Panc1 (cell line): ENCODE data around the gene RPS2. TPM values are rescaled to one million over a fixed set of nuclear protein-coding genes. Genes with fewer than 3 reads are reported as not detected.

ENCODE experiments used
- ATAC-seq: fragments of 200-7000 bp; cut with Tn5 transposase; 2 replicates; pipeline ENCODE4 v1.9.1; 2020; ENCODE audit warnings: mild to moderate bottlenecking, moderate library complexity
- BruUV-seq: library from RNA; stranded (reverse); fragments of 400-500 nt; replicated peaks from 2 replicates; lab custom pipeline; 2021; lab: Mats Ljungman, UMichigan
- CTCF ChIA-PET: fragments of 300-600 bp; sonication (Branson Sonifier 250); formaldehyde crosslinking; loops from one replicate; lab custom pipeline; 2022; ENCODE audit warnings: antibody characterized with exemption; lab: Charles Lee
- POLR2A ChIA-PET: fragments of 300-600 bp; sonication (Branson Sonifier 250); formaldehyde crosslinking; loops from one replicate; lab custom pipeline; 2022; ENCODE audit warnings: antibody characterized with exemption; lab: Charles Lee
- DNase-seq: peaks from one replicate; pipeline ENCODE4 v3.0.0-alpha.2; 2010; ENCODE audit warnings: low read depth, low spot score
- H3K27ac ChIP-seq: 2 replicates; pipeline ENCODE4 v1.5.1; 2011; ENCODE audit warnings: mild to moderate bottlenecking, low read length, inconsistent platforms
- H3K27me3 ChIP-seq: fragments of 200-500 bp; sonication (Bioruptor generic); 2 replicates; pipeline ENCODE4 v1.6.0; 2014; ENCODE audit warnings: low read length, inconsistent platforms; ENCODE audit not compliant: control insufficient read depth, insufficient read depth
- H3K36me3 ChIP-seq: fragments of 200-500 bp; sonication (Bioruptor generic); 2 replicates; pipeline ENCODE4 v1.5.1; 2014; ENCODE audit warnings: inconsistent platforms, mild to moderate bottlenecking, low read length, moderate library complexity; ENCODE audit not compliant: control insufficient read depth, insufficient read depth
- H3K4me1 ChIP-seq: 2 replicates; pipeline ENCODE4 v1.5.1; 2011; ENCODE audit warnings: inconsistent platforms, mild to moderate bottlenecking, low read length, moderate library complexity; ENCODE audit not compliant: control insufficient read depth, insufficient read depth
- H3K4me3 ChIP-seq, 2 experiments: 2 replicates each; pipeline ENCODE4 v1.5.1; 2011 to 2012; ENCODE audit warnings: low read depth in 2 of 2, low read length in 2 of 2, mild to moderate bottlenecking in 2 of 2, inconsistent platforms in 1 of 2, moderate library complexity in 1 of 2
- H3K9me3 ChIP-seq: fragments of 200-500 bp; sonication (Bioruptor generic); 2 replicates; pipeline ENCODE4 v1.5.1; 2014; ENCODE audit warnings: low read depth, mild to moderate bottlenecking, inconsistent platforms, low read length, moderate library complexity; ENCODE audit not compliant: control insufficient read depth, insufficient read depth
- CTCF ChIP-seq: fragments of 450-650 bp; IDR thresholded peaks from 2 replicates; pipeline ENCODE4 v1.5.1; 2017; ENCODE audit warnings: mild to moderate bottlenecking
- POLR2AphosphoS5 ChIP-seq: IDR thresholded peaks from 2 replicates; pipeline ENCODE4 v1.6.1; 2012; ENCODE audit warnings: mild to moderate bottlenecking, low read depth, low read length, moderate library complexity
- REST ChIP-seq, 2 experiments: IDR thresholded peaks; 2 replicates each; pipeline ENCODE4 v1.6.1; 2011 to 2012; ENCODE audit warnings: low read depth in 2 of 2, control low read depth in 1 of 2, low read length in 1 of 2, mild to moderate bottlenecking in 1 of 2, moderate library complexity in 1 of 2; ENCODE audit not compliant: insufficient read depth in 1 of 2
- SIN3A ChIP-seq: IDR thresholded peaks from 2 replicates; pipeline ENCODE4 v1.6.1; 2012; ENCODE audit warnings: low read depth, mild to moderate bottlenecking, low read length, moderate library complexity, borderline replicate concordance; ENCODE audit not compliant: insufficient read depth
- TCF7L2 ChIP-seq: IDR thresholded peaks from 2 replicates; pipeline ENCODE4 v1.6.1; 2011; ENCODE audit warnings: mild to moderate bottlenecking, low read depth, low read length, inconsistent platforms
- in situ Hi-C: cut with HindIII; loops from 2 replicates; pipeline ENCODE4 v1.10.0; 2016; ENCODE audit warnings: low sequenced_read_pairs, low pct_unique_long_range_greater_than_20kb
- intact Hi-C: fragments of 100-400 bp; cut with micrococcal nuclease; formaldehyde crosslinking; loops from one replicate; pipeline ENCODE4 v1.10.0; 2022; ENCODE audit not compliant: unreplicated experiment
- total RNA-seq: library from RNA; stranded (reverse); gene quantifications from one replicate; pipeline ENCODE4 v1.2.1, GENCODE V29; 2021; ENCODE audit not compliant: unreplicated experiment

RPS2 gene
- total RNA-seq, 1 experiment from 2014 or later = 2,794 TPM

- DNase-seq = no peak
- TF ChIP-seq TCF7L2 (no peak), REST (IDR thresholded peaks at IDR 0.05; ENCODE audit: insufficient read depth in 1 of 2, low read depth in 2 of 2, low read length in 1 of 2) (no peak), POLR2AphosphoS5 (no peak), CTCF (no peak), SIN3A (no peak)
- in situ Hi-C loops (no loop called here), intact Hi-C loops (no loop called here)
- Histone ChIP-seq H3K4me1 (peaks cover 14% of the 10 kb centered on the region), H3K4me3 (no peak overlapping the region), H3K27ac (no peak overlapping the region), H3K27me3 (no peaks in the 10 kb centered on the region), H3K36me3 (no peaks in the 10 kb centered on the region), H3K9me3 (no peaks in the 10 kb centered on the region)
- CTCF ChIA-PET = interaction anchor here (0.7 kb wide), 2 partner anchors 70 to 162 kb away, joined by 4 to 9 read pairs; no protein-coding TSS in a partner anchor
- ATAC-seq = no peak
- no TSS peak for BruUV-seq
- POLR2A ChIA-PET = no interaction called here
Measured at GRCh38 chr16:1936945-1937479, 27.6 kb downstream of the RPS2 start.

- POLR2A ChIA-PET = no interaction called here
- CTCF ChIA-PET = no interaction called here
- no peaks in the 10 kb centered on the region for H3K9me3 ChIP-seq
- H3K27me3 ChIP-seq = no peaks in the 10 kb centered on the region
- no peak for TF ChIP-seq SIN3A
- no peak for TF ChIP-seq REST (IDR thresholded peaks at IDR 0.05; ENCODE audit: insufficient read depth in 1 of 2, low read depth in 2 of 2, low read length in 1 of 2)
- no peak for TF ChIP-seq POLR2AphosphoS5
- no peak for TF ChIP-seq TCF7L2
- no peak for TF ChIP-seq CTCF
- intact Hi-C loops (loop anchor here (5.0 kb wide), 1 partner anchor 71 kb away; no protein-coding TSS in a partner anchor), in situ Hi-C loops (no loop called here)
- DNase-seq (no peak), ATAC-seq (no peak)
- no peak overlapping the region for H3K27ac ChIP-seq
- no peak overlapping the region for H3K4me3 ChIP-seq
- H3K4me1 ChIP-seq = peaks cover 8% of the 10 kb centered on the region
- no peaks in the 10 kb centered on the region for H3K36me3 ChIP-seq
- BruUV-seq = no TSS peak
Measured at GRCh38 chr16:1933097-1933661, 31.4 kb downstream of the RPS2 start.
